HEK293T (cell line): ENCODE results near the gene PAPSS2.

ENCODE experiments used
- ARNT ChIP-seq: fragments of 450-650 bp; IDR thresholded peaks from 2 replicates; pipeline ENCODE4 v1.6.1; 2017; ENCODE audit warnings: mild to moderate bottlenecking
- BHLHE40 ChIP-seq: fragments of 450-650 bp; IDR thresholded peaks from 2 replicates; pipeline ENCODE4 v1.6.1; 2016; ENCODE audit warnings: mild to moderate bottlenecking, moderate library complexity, borderline replicate concordance
- CTBP1 ChIP-seq: fragments of 450-650 bp; IDR thresholded peaks from 2 replicates; pipeline ENCODE4 v1.6.1; 2016; ENCODE audit warnings: borderline replicate concordance
- ELF4 ChIP-seq: fragments of 450-650 bp; IDR thresholded peaks from 2 replicates; pipeline ENCODE4 v1.6.1; 2017; ENCODE audit warnings: antibody characterized with exemption
- FOXK2 ChIP-seq: fragments of 450-650 bp; IDR thresholded peaks from 2 replicates; pipeline ENCODE4 v1.6.1; 2016; ENCODE audit warnings: mild to moderate bottlenecking
- SP1 ChIP-seq: fragments of 450-650 bp; IDR thresholded peaks from 2 replicates; pipeline ENCODE4 v1.6.1; 2017
- TARDBP ChIP-seq: fragments of 450-650 bp; IDR thresholded peaks from 2 replicates; pipeline ENCODE4 v1.6.1; 2016
- ZNF384 ChIP-seq: fragments of 450-650 bp; IDR thresholded peaks from 2 replicates; pipeline ENCODE4 v1.6.1; 2016

GRCh38 chr10:87782721-87783120 lies 123.0 kb downstream of the PAPSS2 start:
- TF ChIP-seq SP1 (no peak), FOXK2 (no peak), BHLHE40 (no peak), ARNT (no peak), CTBP1 (no peak), ELF4 (no peak), ZNF384 (no peak), TARDBP (no peak)
